Cerebellar nuclear complex (tissue), 1 donor: ENCODE results near the gene SLC8A3.
A peak's percentile ranks its signal among the peaks of the same experiment; 100 is the strongest.

Experiments
- DNase-seq, 2 experiments: peaks; one replicate each; lab custom pipeline; 2025; lab: John Stamatoyannopoulos, UW

SLC8A3 gene

DNA sequence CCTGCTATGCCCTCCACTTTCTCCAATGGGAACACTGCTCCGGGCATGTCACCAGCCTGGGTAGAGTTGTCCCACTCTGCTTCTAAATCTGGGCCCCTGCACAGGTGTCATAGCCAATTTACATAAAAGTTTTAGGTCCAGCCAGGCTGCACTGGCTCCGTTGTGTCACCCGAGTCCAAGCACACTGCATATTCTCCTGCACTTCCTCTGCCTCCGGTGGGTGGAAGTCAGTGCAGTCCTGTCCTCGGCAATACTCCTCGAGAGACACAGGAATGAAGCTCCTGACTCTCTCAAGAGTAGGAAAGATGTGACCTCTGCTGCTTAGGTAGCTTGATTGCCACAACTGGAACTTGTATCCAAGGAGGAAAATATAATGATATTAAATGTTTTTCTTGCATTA lies 15.2 kb downstream of the SLC8A3 start:
- DNase-seq = no peak

DNA sequence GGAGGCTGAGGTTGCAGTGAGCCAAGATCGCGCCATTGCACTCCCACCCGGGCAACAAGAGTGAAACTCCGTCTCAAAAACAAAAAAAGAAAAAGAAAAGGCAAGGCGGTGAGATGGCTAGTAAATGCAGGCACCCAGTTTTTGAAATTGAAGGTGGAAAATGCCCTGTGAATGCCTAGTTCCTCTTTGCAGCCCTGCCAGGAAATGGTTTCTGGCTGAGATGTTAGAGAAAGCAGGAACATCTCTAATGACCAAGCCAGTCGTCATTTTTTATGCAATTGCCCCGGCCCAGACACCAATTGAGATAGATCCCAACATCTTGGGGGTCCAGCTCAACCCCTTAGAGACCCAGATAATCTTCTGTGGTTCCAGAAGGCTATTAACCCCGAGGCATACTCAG lies 17.0 kb downstream of the SLC8A3 start:
- DNase-seq = no peak

DNA sequence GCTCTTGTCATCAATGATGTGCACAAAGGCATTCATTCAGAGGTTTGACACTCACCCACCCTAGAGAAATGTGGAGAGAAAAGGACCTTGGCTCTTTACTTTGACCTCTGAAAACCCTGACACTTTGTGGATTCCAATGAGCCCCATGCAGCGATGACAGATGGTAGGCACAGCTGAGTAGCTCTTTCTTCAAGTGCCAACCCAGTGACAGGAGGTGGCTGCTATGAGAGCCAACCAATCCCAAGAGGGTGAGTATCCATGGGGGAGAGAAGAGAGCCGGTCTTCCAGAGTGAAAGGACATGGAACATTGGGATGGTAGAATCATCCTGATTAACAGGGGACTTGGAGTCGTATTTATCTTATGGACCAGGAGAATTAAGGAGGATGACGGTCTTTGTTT lies 17.8 kb downstream of the SLC8A3 start:
- DNase-seq = peak in 1 of 2 experiments; percentile 10

DNA sequence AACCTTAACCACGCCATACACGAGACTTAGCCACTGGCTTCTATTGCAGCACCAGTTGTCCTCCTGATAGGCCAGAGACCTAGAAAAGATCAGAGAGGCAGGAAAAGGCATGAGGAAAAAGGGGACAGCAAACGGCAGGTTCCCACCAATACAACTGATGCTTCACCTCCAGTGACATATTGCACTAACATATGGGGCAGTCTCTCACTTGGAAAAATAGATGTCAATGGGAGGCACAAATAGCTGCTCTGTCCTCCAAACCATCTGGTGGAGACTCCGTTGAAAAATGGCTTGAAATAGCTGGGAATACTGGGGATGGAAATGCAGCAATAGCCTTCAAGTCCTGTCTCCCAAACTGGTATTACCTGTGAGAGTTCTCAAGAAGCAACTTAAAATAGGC lies 20.3 kb downstream of the SLC8A3 start:
- DNase-seq = peak; percentile 62 to 91

DNA sequence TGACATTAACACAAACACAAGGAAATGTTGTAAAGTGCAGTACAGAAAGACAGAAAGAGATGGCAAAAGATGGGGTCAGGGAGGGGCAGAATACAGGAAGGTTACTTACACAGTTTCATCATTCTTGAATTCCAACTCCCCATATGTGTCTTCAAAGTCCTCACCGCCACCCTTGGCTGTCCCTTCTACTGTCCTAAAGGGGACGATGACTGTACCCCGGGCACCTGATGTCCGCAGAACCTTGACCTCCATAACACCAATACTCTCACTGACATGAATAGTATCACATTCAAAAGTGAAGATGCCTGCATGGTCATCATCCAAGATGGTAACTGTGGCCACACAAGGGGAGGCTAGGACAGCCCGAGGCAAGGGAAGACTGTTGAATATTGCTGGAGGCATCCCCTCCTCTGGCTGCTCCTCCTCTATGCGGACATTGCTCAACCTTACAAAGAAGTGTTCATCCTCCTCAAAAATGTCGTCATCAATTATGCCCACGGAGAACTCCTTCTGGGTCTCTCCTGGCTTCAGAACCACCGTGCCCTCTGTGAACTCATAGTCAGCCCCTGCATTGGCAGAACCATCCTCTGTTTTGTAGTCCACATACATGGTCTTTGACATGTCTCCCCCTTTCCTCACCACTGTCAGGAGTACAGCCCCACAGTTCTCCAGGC lies 22.1 kb downstream of the SLC8A3 start:
- DNase-seq = no peak

DNA sequence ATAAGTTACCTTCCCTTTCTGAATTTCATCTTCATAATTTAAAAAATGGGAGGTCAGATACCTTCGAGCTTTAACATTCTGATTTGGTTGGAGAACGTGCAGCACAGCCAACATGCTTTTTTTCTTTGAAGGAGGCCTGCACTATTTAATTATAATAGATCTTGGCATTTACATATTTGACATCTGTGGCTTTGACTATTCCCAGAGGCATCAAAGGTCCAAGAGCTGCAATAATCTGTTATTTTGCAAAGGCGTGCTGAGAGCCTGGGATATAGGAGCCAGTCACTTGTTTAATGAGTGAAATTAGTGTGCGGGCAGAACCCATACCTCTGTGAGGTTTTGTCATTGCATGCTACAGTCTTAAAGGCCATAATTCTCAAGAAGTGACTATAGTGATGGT lies 26.4 kb downstream of the SLC8A3 start:
- no peak for DNase-seq

DNA sequence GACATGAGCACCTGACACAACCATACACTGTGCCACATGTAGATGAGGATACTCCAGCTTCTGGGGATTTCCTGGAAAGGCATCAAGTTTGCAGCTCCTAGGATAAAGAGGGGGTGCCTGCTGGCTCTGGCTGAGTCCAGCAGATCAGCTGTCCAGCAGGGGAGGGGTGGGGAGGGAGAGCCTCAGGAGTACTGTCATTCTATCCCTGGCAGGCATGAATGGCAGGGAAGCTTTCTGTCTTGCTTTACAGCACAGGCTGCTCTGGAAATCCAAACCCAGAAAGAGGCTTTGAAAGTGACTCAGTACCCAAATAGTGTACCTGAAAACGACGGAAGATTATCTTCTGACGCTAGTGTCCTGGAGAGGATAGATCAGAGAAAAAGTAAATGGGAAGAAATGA lies 32.2 kb downstream of the SLC8A3 start:
- no peak for DNase-seq

DNA sequence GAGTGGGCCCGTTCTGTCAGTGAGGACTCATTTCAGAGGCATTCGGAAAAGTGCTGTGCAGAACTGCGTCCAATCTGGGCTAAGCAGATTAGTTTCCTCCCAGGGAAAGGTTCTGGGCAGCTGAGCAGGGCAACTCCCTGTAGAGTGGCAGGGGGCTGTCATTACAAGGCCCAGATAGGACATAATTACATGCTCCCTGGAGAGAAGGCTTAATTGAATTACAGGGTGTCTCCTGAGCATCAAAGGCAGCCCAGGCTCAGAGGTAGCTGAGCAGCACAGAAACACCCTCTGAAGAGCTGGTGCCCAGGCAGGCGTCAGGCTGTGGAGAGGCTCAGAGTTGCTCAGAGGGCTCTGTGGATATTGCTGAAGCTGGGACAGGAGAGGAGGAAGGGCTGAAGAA lies 36.0 kb downstream of the SLC8A3 start:
- DNase-seq = no peak

DNA sequence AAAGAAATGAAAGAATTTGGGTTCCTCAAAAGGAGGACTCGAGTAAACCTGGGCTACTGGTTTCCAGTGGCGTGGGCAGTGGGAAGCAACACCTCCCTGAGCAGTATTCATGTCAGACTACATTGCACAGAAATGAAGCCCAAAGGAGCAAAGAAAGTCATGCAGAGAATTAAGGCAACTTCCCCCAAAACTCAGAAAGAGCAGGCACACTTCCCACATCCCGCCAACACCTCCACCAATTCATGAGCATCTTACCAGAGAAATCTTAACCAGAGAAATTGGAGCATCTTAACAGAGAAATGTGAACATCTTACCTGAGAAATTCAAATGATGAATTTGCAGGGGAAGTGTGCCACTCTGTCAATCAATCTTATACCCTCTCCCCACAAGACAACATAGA lies 36.7 kb downstream of the SLC8A3 start:
- no peak for DNase-seq

DNA sequence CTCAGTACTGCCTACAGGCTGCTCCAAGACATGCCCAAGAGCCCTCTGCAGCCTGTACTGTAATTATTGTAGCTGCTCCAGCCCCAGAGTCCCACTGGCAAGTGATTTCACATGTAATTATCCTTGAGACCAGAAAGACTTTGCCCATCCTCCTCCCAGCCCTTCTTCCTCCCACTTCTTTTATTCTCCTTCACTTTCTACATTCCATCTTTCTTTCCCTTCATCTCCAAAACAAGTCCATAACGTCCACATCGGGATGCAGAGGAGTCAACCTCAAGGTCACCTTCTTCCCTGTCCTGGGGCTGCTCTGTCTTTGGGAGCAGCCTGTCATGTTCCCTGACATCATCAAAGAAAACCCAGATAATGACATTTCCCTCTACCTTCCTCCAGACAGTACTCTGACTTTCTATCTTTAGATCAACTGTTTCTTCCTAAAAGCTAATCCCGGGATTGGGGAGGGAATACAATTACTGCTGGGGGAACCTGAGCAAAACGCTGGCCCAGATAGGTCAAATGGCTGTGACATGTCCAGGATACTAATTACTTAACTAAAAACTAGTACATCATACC lies 39.1 kb downstream of the SLC8A3 start:
- no peak for DNase-seq

DNA sequence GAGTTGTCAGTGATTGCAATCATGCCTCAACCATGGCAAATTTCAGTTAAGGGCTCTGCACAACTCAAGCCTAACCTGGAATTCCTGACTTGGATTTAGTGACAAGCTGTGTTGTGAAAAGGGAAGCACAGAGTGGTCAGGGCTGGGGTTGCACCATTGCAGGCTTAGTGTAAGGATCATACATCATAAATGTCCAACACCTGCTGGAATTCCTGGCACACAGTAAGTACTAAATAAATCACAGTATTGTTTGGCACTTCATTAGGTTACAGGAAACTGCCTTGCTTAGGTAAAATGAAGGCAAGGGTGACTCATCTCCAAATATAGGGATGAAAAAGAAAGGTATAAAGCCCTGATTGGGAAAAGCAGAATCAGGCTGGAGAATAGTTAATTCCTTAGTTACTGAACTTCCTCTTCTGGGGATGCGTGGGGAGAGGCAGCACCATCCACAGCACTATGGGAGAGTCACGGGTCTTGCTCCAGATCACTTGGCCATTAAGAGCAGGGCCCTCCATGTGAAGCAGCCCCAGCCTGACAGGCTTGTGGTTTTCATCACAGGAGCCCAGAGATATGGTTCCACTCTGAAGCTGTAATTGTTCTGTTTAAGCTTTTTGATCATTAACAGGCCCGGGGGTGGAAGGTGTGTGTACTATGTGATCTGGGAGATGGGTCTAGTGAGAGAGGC lies 39.7 kb downstream of the SLC8A3 start:
- DNase-seq = no peak

DNA sequence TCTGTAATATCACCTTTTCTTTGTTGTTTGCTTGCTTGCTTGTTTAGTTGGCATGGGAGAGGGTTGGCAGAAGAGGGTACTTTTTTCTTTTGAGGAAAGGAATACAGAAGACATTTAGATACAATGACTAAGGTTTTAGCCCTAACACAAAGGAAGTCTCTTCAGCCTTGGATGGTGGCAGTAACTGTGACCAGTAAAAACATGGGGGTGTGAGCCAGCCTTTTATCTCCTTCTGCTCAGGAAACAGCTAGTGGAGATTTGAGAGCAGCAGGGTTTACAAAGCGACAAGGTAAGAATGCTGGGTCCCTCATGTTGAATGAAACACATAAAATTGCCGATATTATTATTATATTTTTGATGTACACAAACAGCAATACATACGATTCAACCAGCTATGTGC lies 40.4 kb downstream of the SLC8A3 start:
- no peak for DNase-seq

DNA sequence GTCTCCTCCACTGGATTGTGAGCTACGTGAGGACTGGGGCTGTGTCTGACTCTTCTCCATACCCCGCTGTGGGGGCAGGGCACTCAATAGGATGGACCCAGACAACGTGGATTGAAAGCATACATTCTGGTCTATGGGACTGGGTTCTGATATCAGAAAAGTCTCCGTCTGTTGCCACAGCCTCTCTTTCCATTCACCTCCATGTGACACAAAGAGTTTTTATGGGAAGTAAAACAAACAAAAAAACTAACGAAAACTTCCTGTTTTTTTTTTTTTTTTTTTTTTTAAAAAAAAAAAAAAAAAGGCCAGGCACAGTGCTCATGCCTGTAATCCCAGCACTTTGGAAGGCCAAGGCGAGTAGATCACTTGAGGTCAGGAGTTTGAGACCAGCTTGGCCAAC lies 44.7 kb downstream of the SLC8A3 start:
- DNase-seq = no peak

DNA sequence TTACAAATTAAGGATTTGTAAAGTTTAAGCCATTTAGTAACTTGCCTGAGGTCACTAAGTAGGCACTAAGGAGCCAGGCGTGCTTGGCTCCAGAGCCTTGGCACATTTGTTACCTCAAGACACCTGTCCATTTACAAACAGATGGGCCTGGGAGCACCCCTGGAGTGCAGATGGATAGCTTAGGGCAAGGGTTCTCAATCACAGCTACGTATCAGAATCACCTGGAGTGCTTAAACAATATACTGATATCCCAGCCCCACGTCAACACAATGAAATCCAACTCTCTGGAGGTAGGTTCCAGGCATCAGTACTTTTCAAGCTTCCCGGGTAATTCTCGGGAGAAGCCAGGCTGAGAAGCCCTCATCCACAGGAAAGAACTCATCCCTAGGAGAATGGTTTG lies 45.4 kb downstream of the SLC8A3 start:
- DNase-seq = no peak

DNA sequence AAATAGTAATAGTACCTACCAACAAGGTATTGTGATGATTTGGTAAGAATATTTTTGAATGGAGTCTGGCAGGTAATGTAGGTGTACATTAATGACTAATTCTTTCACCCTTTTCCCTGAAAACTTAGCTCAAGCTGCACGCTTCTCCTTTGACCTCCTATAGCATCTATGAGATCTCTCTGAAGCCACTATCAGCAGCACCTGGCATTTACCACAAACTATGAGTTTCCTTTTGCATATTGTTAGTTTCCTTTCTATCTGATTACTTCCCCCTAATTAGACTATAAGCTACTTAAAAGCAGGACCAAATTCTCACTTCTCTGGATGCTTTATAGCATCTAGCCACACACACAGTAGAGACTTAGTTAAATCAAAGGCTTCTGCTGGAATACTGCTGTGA lies 48.1 kb downstream of the SLC8A3 start:
- DNase-seq = no peak

DNA sequence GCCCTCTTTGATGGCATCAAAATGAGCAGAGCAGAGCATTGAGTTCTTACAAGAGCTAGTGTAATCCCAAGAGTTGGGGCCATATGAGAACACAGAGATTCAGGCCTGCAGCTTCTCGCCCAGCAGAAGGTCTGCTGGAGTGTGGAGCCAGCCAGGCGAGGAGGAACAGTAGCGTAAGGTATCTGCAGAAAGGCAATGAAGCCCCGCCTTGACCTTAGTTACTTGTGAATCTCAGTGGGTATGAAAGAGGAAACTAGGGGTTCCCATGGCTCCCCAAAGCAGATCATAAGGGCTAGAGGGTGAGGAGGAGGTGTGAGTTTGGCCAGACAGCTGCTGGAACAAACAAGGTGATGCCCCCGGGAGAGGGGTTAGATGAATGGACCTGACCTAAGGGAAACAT lies 49.4 kb downstream of the SLC8A3 start:
- DNase-seq = no peak

DNA sequence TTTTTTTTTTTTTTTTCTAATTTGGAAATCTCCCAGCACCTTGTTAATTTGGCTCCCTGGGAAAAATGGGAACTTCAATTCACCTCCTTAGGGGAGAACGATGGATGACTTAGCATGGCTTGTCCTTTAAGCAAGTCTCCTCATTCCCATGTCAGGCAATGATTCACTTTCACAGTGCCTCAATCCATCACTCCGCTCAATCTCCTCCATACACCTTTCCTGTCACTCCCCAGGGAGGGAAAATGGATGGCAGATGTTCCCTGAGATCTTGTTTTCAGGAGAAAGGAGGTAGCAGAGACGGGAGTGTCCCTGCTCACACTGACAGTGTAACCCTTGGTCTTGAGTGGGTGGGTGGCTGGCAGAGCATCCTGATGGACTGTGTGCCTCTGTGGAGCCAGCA lies 51.0 kb downstream of the SLC8A3 start:
- no peak for DNase-seq

DNA sequence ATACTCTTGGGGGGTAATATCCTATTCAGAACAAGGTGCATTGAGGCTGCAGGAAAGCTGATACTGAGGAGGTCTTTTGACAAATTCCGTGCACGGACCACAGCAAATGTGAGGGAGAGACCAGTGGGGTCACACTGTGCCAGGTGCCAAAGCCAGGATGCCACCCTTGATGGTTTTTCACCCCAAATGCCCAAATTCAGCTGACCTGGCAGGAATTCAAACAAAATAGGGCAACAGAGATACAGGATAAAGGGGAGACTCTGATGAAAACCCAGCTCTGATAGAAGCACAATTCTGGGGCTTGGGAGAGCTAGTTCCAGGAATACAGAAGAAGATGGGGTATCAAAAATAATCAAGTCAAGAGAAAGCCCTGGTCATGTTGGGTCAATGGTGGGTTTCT lies 55.3 kb downstream of the SLC8A3 start:
- DNase-seq = no peak

DNA sequence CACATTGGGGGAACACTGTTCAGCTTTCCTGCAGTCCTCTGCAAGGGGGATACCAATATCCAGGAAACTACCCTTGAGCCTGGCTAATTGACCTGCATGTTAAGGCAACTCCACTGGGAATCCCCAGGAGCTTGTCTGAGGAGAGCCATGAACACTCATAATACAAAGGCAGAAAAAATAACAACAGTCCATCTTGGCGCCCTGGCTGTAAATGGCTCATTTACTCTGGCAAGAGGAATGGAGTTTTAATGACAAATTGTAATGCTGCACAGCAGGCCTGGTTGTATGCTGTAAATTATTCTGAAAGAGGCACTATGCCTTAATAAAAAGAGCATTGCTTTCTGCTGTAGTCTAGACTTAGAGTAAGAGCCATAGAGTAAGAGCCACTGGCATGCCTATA lies 58.3 kb downstream of the SLC8A3 start:
- no peak for DNase-seq

DNA sequence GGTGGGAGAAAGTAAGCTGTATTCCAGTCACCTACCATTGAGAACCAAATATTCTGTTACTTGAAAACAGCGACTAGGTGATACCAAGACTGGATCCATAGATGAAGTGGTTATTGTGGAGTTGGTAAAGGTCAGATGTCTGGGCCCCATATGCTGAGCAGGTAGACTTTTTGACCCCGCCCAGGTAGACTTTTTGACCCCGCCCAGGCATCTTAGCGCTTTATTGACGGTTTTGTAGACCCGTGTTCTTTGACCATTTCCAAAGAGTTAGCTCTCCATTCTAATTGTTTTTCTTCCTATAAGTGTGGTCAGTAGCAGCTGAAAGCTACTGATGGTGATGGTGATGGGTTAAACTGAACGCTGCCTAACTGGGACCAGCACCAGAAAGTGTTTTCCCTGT lies 61.6 kb downstream of the SLC8A3 start:
- DNase-seq = no peak

DNA sequence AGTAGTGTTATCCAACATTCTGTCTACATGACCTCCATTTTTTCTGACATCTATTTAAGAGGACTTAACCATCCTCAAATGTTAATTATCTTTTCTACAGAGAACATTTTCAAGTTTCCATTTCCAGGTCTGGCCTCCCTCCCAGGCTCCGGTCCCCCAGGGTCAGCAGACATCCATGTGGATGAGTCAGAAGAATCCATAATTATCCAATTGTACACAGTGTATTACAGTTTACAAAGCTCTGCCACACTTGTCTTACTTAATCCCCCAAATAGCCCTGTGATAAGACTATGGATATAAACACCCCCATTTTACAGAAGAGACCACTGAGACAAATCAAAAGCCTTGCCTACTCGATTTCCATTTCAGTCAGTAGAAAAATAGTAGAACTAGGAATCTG lies 65.0 kb downstream of the SLC8A3 start:
- DNase-seq = no peak

DNA sequence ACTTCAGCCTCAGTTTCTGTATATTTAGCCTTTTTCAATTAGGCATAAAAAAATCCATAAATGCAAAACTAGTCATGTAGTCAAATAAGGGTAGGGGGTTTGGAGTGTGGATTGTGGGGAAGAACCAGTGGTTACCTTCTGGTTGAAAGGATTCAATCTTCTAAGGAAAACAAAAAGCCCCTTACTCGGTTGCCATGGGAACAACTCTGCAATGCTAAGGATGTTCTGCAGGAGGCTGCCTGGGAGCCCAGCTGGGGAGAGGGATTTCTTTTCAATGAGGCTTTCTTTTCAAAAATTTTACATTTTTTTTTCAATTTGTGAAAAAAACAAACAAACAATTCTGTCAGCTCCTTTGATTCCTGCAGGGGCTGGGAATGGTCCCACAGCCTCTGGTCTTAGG lies 67.2 kb downstream of the SLC8A3 start:
- DNase-seq = no peak

DNA sequence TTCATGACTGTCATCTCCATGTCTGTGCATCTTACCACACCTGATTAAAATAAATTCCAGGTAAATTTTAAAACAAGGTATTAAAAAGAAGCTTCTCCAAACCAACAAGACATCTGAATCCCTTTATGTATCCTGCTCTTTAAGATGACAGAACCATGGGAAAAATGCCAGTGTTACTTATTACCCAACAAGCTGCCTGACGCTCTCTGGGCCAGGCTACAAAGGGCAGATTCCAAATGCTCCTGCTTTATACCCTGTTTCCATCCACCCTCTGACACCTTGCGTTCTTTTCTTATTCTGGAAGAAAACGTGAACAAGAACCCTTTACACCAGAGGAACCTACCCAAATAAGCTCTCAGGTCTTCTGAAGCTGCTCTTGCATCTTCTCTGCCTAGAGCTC lies 70.7 kb downstream of the SLC8A3 start:
- no peak for DNase-seq

DNA sequence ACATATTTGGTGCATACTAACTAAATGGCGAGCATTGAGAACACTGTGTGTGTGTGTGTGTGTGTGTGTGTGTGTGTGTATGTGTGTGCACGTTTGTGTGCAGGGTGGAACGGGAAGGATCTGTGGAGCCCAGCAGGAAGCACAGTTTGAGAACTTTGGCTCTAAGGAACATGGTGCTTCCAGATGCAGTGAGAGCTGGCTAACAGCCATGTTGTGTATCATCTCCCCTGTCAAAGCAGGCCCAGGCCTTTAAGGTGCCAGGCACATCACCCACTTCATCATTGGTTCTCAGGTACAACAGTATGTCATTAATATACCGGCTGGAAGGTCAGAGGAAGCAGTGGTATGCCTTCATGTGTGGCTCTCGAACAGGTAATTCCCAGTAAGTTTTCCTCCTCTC lies 72.5 kb downstream of the SLC8A3 start:
- no peak for DNase-seq
